Spleen (tissue), 11 donors: Measurements from ENCODE around the gene RAB27A. TPM values are rescaled to one million over a fixed set of nuclear protein-coding genes. Genes with fewer than 3 reads are reported as not detected.

ENCODE experiments used
- DNase-seq: peaks from one replicate; pipeline ENCODE4 v3.0.0-alpha.2; 2020
- H3K27ac ChIP-seq, 8 donors: fragments of 200-600 bp; sonication (generic) in 7 of 8; 1 replicate in 4 of 8; 2 replicates in 4 of 8; pipeline versions ENCODE4 v1.5.0 to v1.8.0; 2016 to 2021; ENCODE audit warnings: inconsistent platforms in 4 of 8, mild to moderate bottlenecking in 4 of 8, moderate library complexity in 1 of 8
- H3K27me3 ChIP-seq, 7 donors: fragments of 200-600 bp; sonication (generic) in 6 of 7; replicated peaks in 1 of 7; 1 replicate in 4 of 7; 2 replicates in 3 of 7; pipeline versions ENCODE4 v1.5.0 to v1.8.0; 2016 to 2021; ENCODE audit warnings: inconsistent platforms in 3 of 7, mild to moderate bottlenecking in 1 of 7
- H3K36me3 ChIP-seq, 6 donors: fragments of 200-600 bp; sonication (generic) in 5 of 6; 1 replicate in 4 of 6; 2 replicates in 2 of 6; pipeline versions ENCODE4 v1.5.0 to v1.8.0; 2016 to 2021; ENCODE audit warnings: inconsistent platforms in 2 of 6
- H3K4me1 ChIP-seq, 6 donors: fragments of 200-600 bp; sonication (generic) in 5 of 6; 1 replicate in 3 of 6; 2 replicates in 3 of 6; pipeline versions ENCODE4 v1.5.0 to v1.8.0; 2016 to 2021; ENCODE audit warnings: inconsistent platforms in 3 of 6
- H3K4me3 ChIP-seq, 8 donors: fragments of 200-600 bp; sonication (generic) in 7 of 8; 1 replicate in 4 of 8; 2 replicates in 4 of 8; pipeline versions ENCODE4 v1.5.0 to v1.8.0; 2016 to 2021; ENCODE audit warnings: inconsistent platforms in 4 of 8, mild to moderate bottlenecking in 4 of 8, moderate library complexity in 2 of 8
- H3K9me3 ChIP-seq, 8 donors: fragments of 200-600 bp; sonication (generic) in 7 of 8; 1 replicate in 4 of 8; 2 replicates in 4 of 8; pipeline versions ENCODE4 v1.5.0 to v1.8.0; 2016 to 2021; ENCODE audit warnings: inconsistent platforms in 4 of 8
- CTCF ChIP-seq, 11 experiments: fragments of 200-600 bp in 7 of 11; fragments of 450-650 bp in 4 of 11; sonication (generic) in 4 of 11; IDR thresholded peaks in 8 of 11; conservative IDR thresholded peaks in 3 of 11; 1 replicate in 7 of 11; 2 replicates in 4 of 11; pipeline versions ENCODE4 v1.4.0 to v1.8.0; 2016 to 2021; ENCODE audit warnings: antibody characterized with exemption in 11 of 11, inconsistent platforms in 4 of 11, mild to moderate bottlenecking in 1 of 11
- POLR2A ChIP-seq, 3 donors: fragments of 450-650 bp; IDR thresholded peaks; one replicate each; pipeline ENCODE4 v1.5.1; 2017; ENCODE audit warnings: antibody characterized with exemption in 3 of 3, mild to moderate bottlenecking in 1 of 3
- POLR2AphosphoS5 ChIP-seq, 3 donors: sonication (generic); formaldehyde crosslinking; IDR thresholded peaks; one replicate each; pipeline ENCODE4 v1.5.1; 2017; ENCODE audit warnings: antibody characterized with exemption in 3 of 3
- WGBS, 5 donors: extraction: QIAGEN DNeasy Blood & Tissue Kit in 3 of 5; methylation state at CpG; one replicate each; pipeline versions ENCODE4 v1.1.5 to v1.1.7; 2013 to 2018; 5-methylcytosine and 5-hydroxymethylcytosine counted together
- intact Hi-C: fragments of 100-400 bp; cut with DNase I; formaldehyde crosslinking; loops from one replicate; pipeline ENCODE4 v1.15.0; 2023; ENCODE audit warnings: low total_unique reads
- polyA plus RNA-seq, 3 donors: library from polyadenylated mRNA; stranded (reverse); fragments of 200-250 nt; gene quantifications; one replicate each; pipeline ENCODE4 v1.2.1, GENCODE V29; 2013
- total RNA-seq, 7 donors: library from RNA; depleted of rRNA in 3 of 7; stranded (reverse); fragments of >200 nt in 3 of 7; fragmentation: NEBNext Ultra II Directional in 4 of 7; extraction: Animal tissue kit (Norgen Biotek cat#: 25700) in 4 of 7; gene quantifications; one replicate each; pipeline versions ENCODE4 v1.1.0 to v1.2.1, GENCODE V29; 2016 to 2021
- donor health status: healthy with polysubstance abuse.
- donor health status: DM: no; HTN: no; CAD: no; lungs with moderate emphysema.
- donor health status: DM: no; HTN: no; CAD: no.
- donor health status: Bipolar disorder and iron deficiency.
- donor health status: healthy.
- donor health status: DM: no; HTN: no; CAD: no.
- donor health status: DM: yes; HTN: yes; CAD: no.

Gene RAB27A
- total and polyA plus RNA-seq, 10 donors: 9.4 to 72.0 (median 36.5) TPM

- DNase-seq: no peak
- Histone ChIP-seq H3K36me3 (peaks cover 0 to 14% (median 0%) of the 10 kb centered on the region in 6 donors), H3K27ac (no peak overlapping the region), H3K4me3 (no peak overlapping the region), H3K27me3 (no peaks in the 10 kb centered on the region), H3K9me3 (no peaks in the 10 kb centered on the region), H3K4me1 (peaks cover 0 to 45% (median 2%) of the 10 kb centered on the region in 6 donors)
- TF ChIP-seq POLR2A (IDR thresholded peaks at IDR 0.05) (no peak), CTCF (IDR thresholded peaks at IDR 0.05 in 8 of 11, conservative IDR thresholded peaks at IDR 0.05 in 3 of 11) (no peak), POLR2AphosphoS5 (IDR thresholded peaks at IDR 0.05) (no peak)
- intact Hi-C loops: no loop called here
- WGBS, 5 donors: 91 to 98% (median 96%) methylated on average over 2 of the region's 2 CpGs
Measured at GRCh38 chr15:55238877-55239276, 50.7 kb downstream of the RAB27A start.

- intact Hi-C loops: no loop called here
- H3K4me3 ChIP-seq: no peak overlapping the region
- TF ChIP-seq CTCF (IDR thresholded peaks at IDR 0.05 in 8 of 11, conservative IDR thresholded peaks at IDR 0.05 in 3 of 11) (no peak), POLR2A (IDR thresholded peaks at IDR 0.05) (no peak), POLR2AphosphoS5 (IDR thresholded peaks at IDR 0.05) (no peak)
- H3K27ac ChIP-seq: no peak overlapping the region
- no peaks in the 10 kb centered on the region for H3K9me3 ChIP-seq
- WGBS, 5 donors: 80 to 90% (median 85%) methylated on average over 6 of the region's 6 CpGs
- no peaks in the 10 kb centered on the region for H3K27me3 ChIP-seq
- H3K36me3 ChIP-seq: peaks cover 0 to 26% (median 0%) of the 10 kb centered on the region in 6 donors
- H3K4me1 ChIP-seq: peaks cover 0 to 33% (median 2%) of the 10 kb centered on the region in 6 donors
- no peak for DNase-seq
Measured at GRCh38 chr15:55237219-55238130, 52.1 kb downstream of the RAB27A start.

GRCh38 chr15:55235546-55236036 is 54.0 kb downstream of the RAB27A start:
- peaks cover 0 to 30% (median 3%) of the 10 kb centered on the region in 6 donors for H3K4me1 ChIP-seq
- 85 to 92% (median 88%) methylated on average over 4 of the region's 4 CpGs for WGBS, 5 donors

More at GRCh38 chr15:55235546-55236036, 54.0 kb downstream of the RAB27A start:
- no peak for DNase-seq
- TF ChIP-seq CTCF (IDR thresholded peaks at IDR 0.05 in 8 of 11, conservative IDR thresholded peaks at IDR 0.05 in 3 of 11) (no peak), POLR2AphosphoS5 (IDR thresholded peaks at IDR 0.05) (no peak), POLR2A (IDR thresholded peaks at IDR 0.05) (no peak)
- Histone ChIP-seq H3K4me3 (no peak overlapping the region), H3K27ac (no peak overlapping the region), H3K9me3 (no peaks in the 10 kb centered on the region), H3K36me3 (peaks cover 0 to 36% (median 0%) of the 10 kb centered on the region in 6 donors), H3K27me3 (no peaks in the 10 kb centered on the region)
- intact Hi-C loops: no loop called here
